Esophagus squamous epithelium (tissue), 5 donors: Measurements from ENCODE around the gene ZNF616. TPM values are rescaled to one million over a fixed set of nuclear protein-coding genes. Genes with fewer than 3 reads are reported as not detected.

ENCODE experiments used
- DNase-seq: peaks from one replicate; lab custom pipeline; 2025; lab: John Stamatoyannopoulos, UW
- H3K27ac ChIP-seq, 4 donors: fragments of 200-600 bp; sonication (generic); one replicate each; pipeline ENCODE4 v1.5.1; 2016 to 2019; ENCODE audit warnings: mild to moderate bottlenecking in 1 of 4
- H3K27me3 ChIP-seq, 4 donors: fragments of 200-600 bp; sonication (generic); 1 replicate in 3 of 4; 2 replicates in 1 of 4; pipeline versions ENCODE4 v1.5.1 to v1.6.0; 2017 to 2021; ENCODE audit warnings: antibody characterized with exemption in 1 of 4
- H3K36me3 ChIP-seq, 3 donors: fragments of 200-600 bp; sonication (generic); one replicate each; pipeline ENCODE4 v1.5.1; 2016 to 2019
- H3K4me1 ChIP-seq, 3 donors: fragments of 200-600 bp; sonication (generic); one replicate each; pipeline ENCODE4 v1.5.1; 2017 to 2019
- H3K4me3 ChIP-seq, 4 donors: fragments of 200-600 bp; sonication (generic); 1 replicate in 3 of 4; 2 replicates in 1 of 4; pipeline ENCODE4 v1.5.1; 2016 to 2019; ENCODE audit warnings: mild to moderate bottlenecking in 2 of 4, moderate library complexity in 1 of 4
- H3K9me3 ChIP-seq, 3 donors: fragments of 200-600 bp; sonication (generic); one replicate each; pipeline ENCODE4 v1.5.1; 2016 to 2019
- POLR2A ChIP-seq, 4 donors: fragments of 450-650 bp; IDR thresholded peaks; one replicate each; pipeline ENCODE4 v1.6.1; 2017; ENCODE audit warnings: antibody characterized with exemption in 4 of 4, mild to moderate bottlenecking in 4 of 4, moderate library complexity in 3 of 4
- WGBS, 2 donors: methylation state at CpG; one replicate each; pipeline ENCODE4 v1.1.5; 2018; 5-methylcytosine and 5-hydroxymethylcytosine counted together
- intact Hi-C: fragments of 100-400 bp; cut with DNase I; formaldehyde crosslinking; loops from one replicate; pipeline ENCODE4 v1.15.0; 2022
- total RNA-seq, 4 donors: library from RNA; depleted of rRNA; stranded (reverse); fragments of >200 nt; gene quantifications; one replicate each; pipeline ENCODE4 v1.1.0, GENCODE V29; 2016
- TF ChIP-seq, protein P1 (sequence below), 6 experiments: fragments of 450-650 bp in 4 of 6; fragments of 200-600 bp in 2 of 6; sonication (generic) in 2 of 6; IDR thresholded peaks; one replicate each; pipeline ENCODE4 v1.5.1; 2016 to 2019; ENCODE audit warnings: antibody characterized with exemption in 6 of 6, mild to moderate bottlenecking in 4 of 6, moderate library complexity in 4 of 6
- donor health status: DM: yes; HTN: yes; CAD: no.

Gene ZNF616
- total RNA-seq, 4 donors from 2014 or later, result 2.4 to 5.1 (median 3.7) TPM

DNA sequence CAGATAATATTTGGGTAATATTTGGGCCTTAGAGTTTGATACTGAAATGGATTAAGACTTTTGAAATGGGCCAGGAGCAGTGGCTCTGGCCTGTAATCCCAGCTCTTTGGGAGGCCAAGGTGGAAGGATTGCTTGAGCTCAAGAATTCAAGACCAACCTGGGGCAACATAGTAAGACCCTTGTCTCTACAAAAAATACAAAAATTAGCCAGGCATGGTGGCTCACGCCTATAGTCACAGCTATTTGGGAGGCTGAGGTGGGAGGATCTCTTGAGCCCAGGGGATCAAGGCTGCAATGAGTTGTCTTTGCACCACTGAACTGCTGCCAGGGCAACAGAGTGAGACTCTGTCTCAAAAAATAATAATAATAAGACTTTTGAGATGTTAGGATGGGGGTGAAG is 32.6 kb upstream of the ZNF616 start:
- Histone ChIP-seq H3K4me3 (no peak overlapping the region), H3K4me1 (peaks cover 0 to 39% (median 6%) of the 10 kb centered on the region in 3 donors)
- 100% methylated on average over 1 of the region's 1 CpG for WGBS, 2 donors

DNA sequence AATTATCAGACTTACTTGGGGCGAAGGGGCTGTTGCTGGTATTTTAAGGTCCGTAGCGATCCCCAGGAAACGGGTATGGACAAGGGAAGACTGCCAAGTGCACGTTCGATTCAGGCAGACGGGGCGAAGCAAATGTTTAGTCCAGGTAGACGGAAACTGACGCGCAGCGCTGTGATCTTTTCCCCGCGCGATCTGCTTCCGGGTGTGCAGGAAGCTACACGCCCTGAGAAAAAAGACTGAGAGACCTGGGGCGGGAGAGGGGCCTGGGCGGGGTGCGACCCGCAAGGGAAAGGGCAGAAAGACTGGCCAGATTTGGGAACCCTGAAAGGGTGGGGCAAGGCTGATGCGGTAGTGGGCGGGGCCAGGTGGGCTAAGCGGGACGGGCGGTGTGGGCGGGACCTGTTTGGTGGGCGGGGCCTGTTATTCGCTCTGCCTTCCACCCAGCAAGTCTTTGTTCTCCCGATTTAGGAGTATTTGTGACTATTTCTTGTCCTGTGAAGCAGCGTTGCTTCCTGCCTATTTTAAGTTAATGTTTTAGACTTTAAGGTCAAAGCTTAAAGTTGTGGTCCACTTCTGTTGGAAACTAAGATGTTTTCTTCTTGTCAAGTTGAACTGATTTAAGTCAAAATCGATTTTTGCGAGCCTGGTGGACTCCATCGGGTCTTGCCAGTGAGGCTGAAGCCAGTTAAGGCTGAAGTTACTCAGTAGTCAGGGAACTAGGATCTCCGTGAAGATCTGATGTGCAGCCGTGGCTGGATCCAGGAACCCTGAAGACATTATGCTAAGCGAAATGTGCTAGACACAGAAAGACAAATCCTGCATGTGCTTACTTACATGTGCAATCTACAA is 31.8 kb upstream of the ZNF616 start, which contains the start of gene ZNF836:
ZNF836 (minus strand) TSS at position 301 of the 849 bp plus-strand sequence. CDS start 3,549 bp downstream, outside the sequence.
- Histone ChIP-seq H3K27ac (peak within 1 kb of the TSS; percentile 79 to 96 (median 88)), H3K4me3 (peak within 1 kb of the TSS; percentile 57 to 95 (median 78)), H3K4me1 (peaks cover 0 to 37% (median 6%) of the 10 kb centered on the region in 3 donors), H3K36me3 (peaks cover 0 to 32% (median 0%) of the 10 kb centered on the region in 3 donors), H3K9me3 (no peaks in the 10 kb centered on the region), H3K27me3 (no peaks in the 10 kb centered on the region)
- peak in 1 of 4 donors; percentile 45 for TF ChIP-seq POLR2A (IDR thresholded peaks at IDR 0.05)
- TF ChIP-seq, protein P1, sequence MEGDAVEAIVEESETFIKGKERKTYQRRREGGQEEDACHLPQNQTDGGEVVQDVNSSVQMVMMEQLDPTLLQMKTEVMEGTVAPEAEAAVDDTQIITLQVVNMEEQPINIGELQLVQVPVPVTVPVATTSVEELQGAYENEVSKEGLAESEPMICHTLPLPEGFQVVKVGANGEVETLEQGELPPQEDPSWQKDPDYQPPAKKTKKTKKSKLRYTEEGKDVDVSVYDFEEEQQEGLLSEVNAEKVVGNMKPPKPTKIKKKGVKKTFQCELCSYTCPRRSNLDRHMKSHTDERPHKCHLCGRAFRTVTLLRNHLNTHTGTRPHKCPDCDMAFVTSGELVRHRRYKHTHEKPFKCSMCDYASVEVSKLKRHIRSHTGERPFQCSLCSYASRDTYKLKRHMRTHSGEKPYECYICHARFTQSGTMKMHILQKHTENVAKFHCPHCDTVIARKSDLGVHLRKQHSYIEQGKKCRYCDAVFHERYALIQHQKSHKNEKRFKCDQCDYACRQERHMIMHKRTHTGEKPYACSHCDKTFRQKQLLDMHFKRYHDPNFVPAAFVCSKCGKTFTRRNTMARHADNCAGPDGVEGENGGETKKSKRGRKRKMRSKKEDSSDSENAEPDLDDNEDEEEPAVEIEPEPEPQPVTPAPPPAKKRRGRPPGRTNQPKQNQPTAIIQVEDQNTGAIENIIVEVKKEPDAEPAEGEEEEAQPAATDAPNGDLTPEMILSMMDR (IDR thresholded peaks at IDR 0.05), result no peak
- peak; percentile 32 for DNase-seq
- intact Hi-C loops, result no loop called here
- WGBS, 2 donors, result 8 to 13% methylated on average over 22 to 32 of the region's 37 CpGs

More for the DNA sequence above, 32.6 kb upstream of the ZNF616 start:
- Histone ChIP-seq H3K27me3 (no peaks in the 10 kb centered on the region), H3K36me3 (peaks cover 0 to 24% (median 0%) of the 10 kb centered on the region in 3 donors), H3K9me3 (no peaks in the 10 kb centered on the region), H3K27ac (peak overlapping the region in 2 of 4 donors; percentile 95 to 96)
- TF ChIP-seq POLR2A (IDR thresholded peaks at IDR 0.05), result no peak
- TF ChIP-seq, protein P1 (IDR thresholded peaks at IDR 0.05), result no peak
- intact Hi-C loops, result no loop called here
- no peak for DNase-seq

DNA sequence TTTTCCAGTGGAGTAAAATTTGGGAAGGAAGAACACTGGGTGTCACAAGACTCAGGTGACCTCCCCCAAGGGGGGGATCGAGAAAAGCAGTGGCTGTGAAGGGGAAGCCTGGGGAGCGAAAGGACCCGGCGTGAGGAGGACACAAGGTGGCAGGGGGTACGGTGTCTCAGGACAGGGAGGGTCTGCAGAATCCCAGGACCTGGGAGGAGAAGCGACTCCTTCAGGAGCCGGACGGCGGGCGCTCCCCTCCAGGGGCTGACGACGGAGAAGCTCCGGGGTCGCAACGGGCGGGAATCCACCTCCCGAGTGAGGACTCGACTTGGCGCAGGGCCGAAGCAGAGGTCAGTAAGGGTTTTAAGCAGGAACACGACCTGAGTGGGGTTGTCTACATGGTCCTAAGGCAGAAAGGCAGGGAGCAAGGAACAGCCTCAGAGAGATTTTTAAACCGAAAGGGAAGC is 31.2 kb upstream of the ZNF616 start:
- Histone ChIP-seq H3K9me3 (no peaks in the 10 kb centered on the region), H3K36me3 (peaks cover 0 to 38% (median 0%) of the 10 kb centered on the region in 3 donors), H3K4me1 (peaks cover 0 to 30% (median 6%) of the 10 kb centered on the region in 3 donors), H3K27me3 (no peaks in the 10 kb centered on the region), H3K4me3 (peak overlapping the region; percentile 57 to 95 (median 78)), H3K27ac (peak overlapping the region; percentile 79 to 96 (median 88))
- intact Hi-C loops, result no loop called here
- 0 to 1% methylated on average over 2 to 17 of the region's 22 CpGs for WGBS, 2 donors
- TF ChIP-seq POLR2A (IDR thresholded peaks at IDR 0.05), result no peak
- TF ChIP-seq, protein P1 (IDR thresholded peaks at IDR 0.05), result no peak
- DNase-seq, result no peak

DNA sequence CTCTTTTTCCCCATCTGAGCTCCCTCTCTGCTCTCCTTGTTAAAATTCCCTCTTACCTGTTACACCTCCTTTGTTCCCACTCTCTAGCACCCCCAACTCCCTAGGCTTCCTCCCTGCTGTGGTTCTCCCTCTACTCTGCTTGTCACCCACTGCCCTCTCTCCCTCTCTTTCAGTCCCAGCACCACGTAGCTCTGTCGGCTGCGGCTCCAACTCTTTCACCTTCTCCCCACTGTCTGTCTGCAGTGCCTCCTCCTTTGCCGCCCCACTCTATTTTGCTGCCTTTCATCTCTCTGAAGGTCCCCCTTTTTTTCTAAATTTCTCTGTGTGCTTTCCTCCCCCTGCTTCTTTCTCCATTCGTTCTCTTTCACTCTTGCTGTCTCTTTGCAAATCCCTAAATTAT is 30.6 kb upstream of the ZNF616 start:
- TF ChIP-seq, protein P1 (IDR thresholded peaks at IDR 0.05), result no peak
- no peak for TF ChIP-seq POLR2A (IDR thresholded peaks at IDR 0.05)
- DNase-seq, result no peak
- intact Hi-C loops, result no loop called here

More for the DNA sequence above, 30.6 kb upstream of the ZNF616 start:
- Histone ChIP-seq H3K4me3 (peak overlapping the region; percentile 57 to 95 (median 78)), H3K27ac (peak overlapping the region in 3 of 4 donors; percentile 79 to 96 (median 95)), H3K27me3 (no peaks in the 10 kb centered on the region), H3K9me3 (peaks cover 0 to 4% (median 0%) of the 10 kb centered on the region in 3 donors), H3K4me1 (peaks cover 0 to 26% (median 6%) of the 10 kb centered on the region in 3 donors), H3K36me3 (peaks cover 0 to 44% (median 5%) of the 10 kb centered on the region in 3 donors)
- 4 to 7% methylated on average over 5 of the region's 5 CpGs for WGBS, 2 donors
